Measurements from ENCODE around the gene FLNA. TPM values are rescaled to one million over a fixed set of nuclear protein-coding genes. Genes with fewer than 3 reads are reported as not detected.

FLNA gene
- total and polyA plus RNA-seq, 9 of the 15 experiments (the other 6 are each of a cell fraction or from before 2014, with no cell fraction given) = 6.2 to 735 (median 135) TPM

DNA sequence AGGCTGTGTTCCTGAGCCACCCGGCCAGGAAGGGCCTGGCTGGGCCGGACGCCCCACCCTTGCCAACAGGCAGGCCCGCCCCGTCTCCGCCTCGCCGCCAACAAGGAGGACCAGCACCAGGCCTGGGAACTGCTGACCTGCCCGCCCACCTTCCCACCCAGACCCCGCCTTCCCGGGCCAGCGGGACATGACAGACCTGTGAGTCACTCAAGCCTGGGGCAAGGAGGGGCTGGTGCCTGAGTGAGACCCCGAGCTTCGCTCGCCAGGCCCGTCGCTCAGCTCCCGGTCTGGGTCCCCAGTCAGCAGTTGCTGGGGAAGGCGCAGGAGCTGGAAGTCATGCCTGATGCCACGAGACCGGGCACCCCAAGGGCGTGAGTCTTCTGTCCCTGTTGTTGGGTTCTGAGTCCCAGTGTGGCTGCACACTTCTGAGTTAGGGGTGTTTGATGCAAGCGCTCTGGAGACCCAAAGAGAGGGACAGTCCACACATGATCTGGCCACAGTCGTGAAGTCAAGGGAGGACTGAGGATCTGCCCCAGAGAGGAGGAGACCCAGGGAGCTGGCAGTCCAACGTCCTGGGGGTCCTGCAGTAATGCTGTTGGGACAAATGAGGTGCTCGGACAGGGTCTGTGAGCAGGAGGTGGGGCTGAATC is 34.9 kb upstream of the FLNA start, which contains the start of gene DNASE1L1 (continued):
- TF ChIP-seq ZNF347 (CRISPR knock-in tag; IDR thresholded peaks at IDR 0.05; ENCODE audit: low read depth) (no peak), NCOA6 (IDR thresholded peaks at IDR 0.05) (no peak), HES1 (IDR thresholded peaks at IDR 0.05; ENCODE audit: low read depth) (no peak), U2AF1 (optimal IDR thresholded peaks at IDR 0.05; ENCODE audit: low read depth, low read length) (no peak), CREB1 (IDR thresholded peaks at IDR 0.05) (no peak), CREB1 (CRISPR knock-in tag; IDR thresholded peaks at IDR 0.05) (0 out of 2 replicates have a peak, but pooled peaks have one; percentile 51), ZNF699 (CRISPR knock-in tag; IDR thresholded peaks at IDR 0.05; ENCODE audit: insufficient replicate concordance) (no peak), ZNF239 (CRISPR knock-in tag; IDR thresholded peaks at IDR 0.05) (no peak), HOXB6 (CRISPR knock-in tag; IDR thresholded peaks at IDR 0.05; ENCODE audit: borderline replicate concordance) (no peak), ZNF551 (CRISPR knock-in tag; IDR thresholded peaks at IDR 0.05) (no peak), HMBOX1 (IDR thresholded peaks at IDR 0.05) (no peak), PHB2 (IDR thresholded peaks at IDR 0.05; ENCODE audit: low read depth) (no peak), CREB5 (CRISPR knock-in tag; IDR thresholded peaks at IDR 0.05) (no peak), SMARCE1 (IDR thresholded peaks at IDR 0.05) (peak; percentile 60; the same call in 1 of the 2 replicates), NFYB (IDR thresholded peaks at IDR 0.05; ENCODE audit: extremely low read depth, insufficient read length) (no peak), TSC22D4 (tag; IDR thresholded peaks at IDR 0.05) (no peak), EP400 (IDR thresholded peaks at IDR 0.05) (peak; percentile 30), ZKSCAN3 (CRISPR knock-in tag; IDR thresholded peaks at IDR 0.05) (no peak), DPF2 (IDR thresholded peaks at IDR 0.05) (peak; percentile 70; the same call in 1 of the 2 replicates), POLR2G (IDR thresholded peaks at IDR 0.05; ENCODE audit: low read depth, low read length) (peak; percentile 73), NRF1 (conservative IDR thresholded peaks at IDR 0.05 in 1 of 2, IDR thresholded peaks at IDR 0.05 in 1 of 2) (peak; percentile 39 to 41; a peak in 3 of 4 replicates), HIVEP1 (CRISPR knock-in tag; IDR thresholded peaks at IDR 0.05) (no peak), HMG20B (CRISPR knock-in tag; IDR thresholded peaks at IDR 0.05) (no peak), EP300 (IDR thresholded peaks at IDR 0.05; ENCODE audit: low read length) (no peak)
- TF ChIP-seq, protein P1, sequence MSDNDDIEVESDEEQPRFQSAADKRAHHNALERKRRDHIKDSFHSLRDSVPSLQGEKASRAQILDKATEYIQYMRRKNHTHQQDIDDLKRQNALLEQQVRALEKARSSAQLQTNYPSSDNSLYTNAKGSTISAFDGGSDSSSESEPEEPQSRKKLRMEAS (CRISPR knock-in tag; IDR thresholded peaks at IDR 0.05) = peak; percentile 38; the same call in 1 of the 2 replicates
- TF ChIP-seq, protein P2, sequence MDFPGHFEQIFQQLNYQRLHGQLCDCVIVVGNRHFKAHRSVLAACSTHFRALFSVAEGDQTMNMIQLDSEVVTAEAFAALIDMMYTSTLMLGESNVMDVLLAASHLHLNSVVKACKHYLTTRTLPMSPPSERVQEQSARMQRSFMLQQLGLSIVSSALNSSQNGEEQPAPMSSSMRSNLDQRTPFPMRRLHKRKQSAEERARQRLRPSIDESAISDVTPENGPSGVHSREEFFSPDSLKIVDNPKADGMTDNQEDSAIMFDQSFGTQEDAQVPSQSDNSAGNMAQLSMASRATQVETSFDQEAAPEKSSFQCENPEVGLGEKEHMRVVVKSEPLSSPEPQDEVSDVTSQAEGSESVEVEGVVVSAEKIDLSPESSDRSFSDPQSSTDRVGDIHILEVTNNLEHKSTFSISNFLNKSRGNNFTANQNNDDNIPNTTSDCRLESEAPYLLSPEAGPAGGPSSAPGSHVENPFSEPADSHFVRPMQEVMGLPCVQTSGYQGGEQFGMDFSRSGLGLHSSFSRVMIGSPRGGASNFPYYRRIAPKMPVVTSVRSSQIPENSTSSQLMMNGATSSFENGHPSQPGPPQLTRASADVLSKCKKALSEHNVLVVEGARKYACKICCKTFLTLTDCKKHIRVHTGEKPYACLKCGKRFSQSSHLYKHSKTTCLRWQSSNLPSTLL (IDR thresholded peaks at IDR 0.05) = no peak
